PC-9 (cell line): ENCODE data around the gene MYL2. TPM values are rescaled to one million over a fixed set of nuclear protein-coding genes. Genes with fewer than 3 reads are reported as not detected.
A peak's percentile ranks its signal among the peaks of the same experiment; 100 is the strongest.

Experiments
- BruUV-seq: library from RNA; stranded (reverse); fragments of 400-500 nt; replicated peaks from 2 replicates; lab custom pipeline; 2021; lab: Mats Ljungman, UMichigan
- CTCF ChIA-PET: fragments of 300-600 bp; sonication (Branson Sonifier 250); formaldehyde crosslinking; loops from one replicate; lab custom pipeline; 2022; ENCODE audit warnings: antibody characterized with exemption; lab: Charles Lee
- POLR2A ChIA-PET: fragments of 300-600 bp; sonication (Branson Sonifier 250); formaldehyde crosslinking; loops from one replicate; lab custom pipeline; 2022; ENCODE audit warnings: antibody characterized with exemption; ENCODE audit not compliant: unreplicated experiment; lab: Charles Lee
- DNase-seq, 2 experiments: peaks; one replicate each; pipeline versions ENCODE4 v3.0.0 to v3.0.0-alpha.2; 2015 to 2022; ENCODE audit warnings: mixed read lengths in 1 of 2
- H2AFZ ChIP-seq: fragments of 200-600 bp; sonication (generic); 2 replicates; pipeline ENCODE4 v1.8.1; 2017; ENCODE audit warnings: antibody characterized with exemption
- H3F3A ChIP-seq: fragments of 200-600 bp; sonication (generic); 2 replicates; pipeline ENCODE4 v1.8.1; 2017; ENCODE audit warnings: antibody characterized with exemption, mild to moderate bottlenecking, low read depth; ENCODE audit not compliant: insufficient read depth
- H3K27ac ChIP-seq: fragments of 200-600 bp; sonication (generic); 2 replicates; pipeline ENCODE4 v1.6.1; 2016; ENCODE audit warnings: mixed run types
- H3K27me3 ChIP-seq: fragments of 200-600 bp; sonication (generic); 2 replicates; pipeline ENCODE4 v1.6.1; 2016; ENCODE audit warnings: low read depth, mixed run types; ENCODE audit not compliant: insufficient read depth
- H3K36me3 ChIP-seq: fragments of 200-600 bp; sonication (generic); 2 replicates; pipeline ENCODE4 v1.6.1; 2016; ENCODE audit warnings: low read depth, mixed run types
- H3K4me1 ChIP-seq: fragments of 200-600 bp; sonication (generic); replicated peaks from 2 replicates; pipeline ENCODE4 v1.6.1; 2016; ENCODE audit warnings: mixed run types; ENCODE audit not compliant: insufficient read depth
- H3K4me2 ChIP-seq: fragments of 200-600 bp; sonication (generic); 2 replicates; pipeline ENCODE4 v1.6.1; 2017; ENCODE audit warnings: mixed run types
- H3K4me3 ChIP-seq: fragments of 200-600 bp; sonication (generic); 2 replicates; pipeline ENCODE4 v1.6.1; 2016; ENCODE audit warnings: mixed run types
- H3K79me2 ChIP-seq: fragments of 200-600 bp; sonication (generic); 2 replicates; pipeline ENCODE4 v1.6.1; 2017; ENCODE audit warnings: low read depth, mixed run types
- H3K9me2 ChIP-seq: fragments of 200-600 bp; sonication (generic); 2 replicates; pipeline ENCODE4 v1.8.1; 2017; ENCODE audit warnings: mild to moderate bottlenecking; ENCODE audit not compliant: insufficient read depth
- H3K9me3 ChIP-seq: fragments of 200-600 bp; sonication (generic); 2 replicates; pipeline ENCODE4 v1.8.1; 2016; ENCODE audit warnings: low read depth; ENCODE audit not compliant: insufficient read depth
- H4K20me1 ChIP-seq: fragments of 200-600 bp; sonication (generic); 2 replicates; pipeline ENCODE4 v1.8.1; 2017; ENCODE audit not compliant: insufficient read depth
- CTCF ChIP-seq: fragments of 200-600 bp; sonication (generic); conservative IDR thresholded peaks from 2 replicates; pipeline ENCODE4 v1.6.1; 2017; ENCODE audit warnings: mixed run types, antibody characterized with exemption, mild to moderate bottlenecking, moderate library complexity
- EZH2 ChIP-seq: fragments of 200-600 bp; sonication (generic); IDR thresholded peaks from 2 replicates; pipeline ENCODE4 v1.8.0; 2017; ENCODE audit warnings: antibody characterized with exemption, low read depth
- intact Hi-C: fragments of 100-400 bp; cut with micrococcal nuclease; formaldehyde crosslinking; loops from one replicate; pipeline ENCODE4 v1.10.0; 2022; ENCODE audit not compliant: unreplicated experiment
- total RNA-seq: library from RNA; stranded (reverse); gene quantifications from 2 replicates; pipeline ENCODE4 v1.2.3, GENCODE V29; 2021

Gene MYL2
- total RNA-seq, 1 experiment from 2014 or later, result not detected

- Histone ChIP-seq H3K4me2 (0 out of 2 replicates have a peak overlapping the region, but pooled peaks have one; percentile 64), H2AFZ (no peak overlapping the region)
- POLR2A ChIA-PET, result no interaction called here
Measured at GRCh38 chr12:110936367-110937103, 16.2 kb upstream of the MYL2 start.

GRCh38 chr12:110935588-110935987 lies 15.2 kb upstream of the MYL2 start:
- no peaks in the 10 kb centered on the region for H3K27me3 ChIP-seq
- TF ChIP-seq CTCF (no peak), EZH2 (no peak)
- no peak for DNase-seq
- no peaks in the 10 kb centered on the region for H3K79me2 ChIP-seq
- peaks cover 25% of the 10 kb centered on the region for H3K4me1 ChIP-seq
- H3K9me2 ChIP-seq, result no peaks in the 10 kb centered on the region
- no peaks in the 10 kb centered on the region for H3F3A ChIP-seq
- no peaks in the 10 kb centered on the region for H3K9me3 ChIP-seq
- intact Hi-C loops, result loop anchor here (2.0 to 5.0 kb wide), 2 partner anchors 19 to 377 kb away; no protein-coding TSS in a partner anchor
- no peak overlapping the region for H3K4me2 ChIP-seq
- no peaks in the 10 kb centered on the region for H3K36me3 ChIP-seq
- H2AFZ ChIP-seq, result no peak overlapping the region
- no peak overlapping the region for H3K27ac ChIP-seq
- no peak overlapping the region for H3K4me3 ChIP-seq
- no peaks in the 10 kb centered on the region for H4K20me1 ChIP-seq
- BruUV-seq, result no TSS peak
- ChIA-PET CTCF (interaction anchor here (0.7 kb wide), 1 partner anchor 1158 kb away, joined by 5 read pairs; no protein-coding TSS in a partner anchor), POLR2A (no interaction called here)

More at GRCh38 chr12:110936367-110937103, 16.2 kb upstream of the MYL2 start:
- Histone ChIP-seq H4K20me1 (no peaks in the 10 kb centered on the region), H3K9me3 (no peaks in the 10 kb centered on the region), H3K4me3 (no peak overlapping the region), H3K27ac (no peak overlapping the region), H3K79me2 (no peaks in the 10 kb centered on the region), H3K4me1 (peaks cover 25% of the 10 kb centered on the region), H3F3A (no peaks in the 10 kb centered on the region), H3K27me3 (no peaks in the 10 kb centered on the region), H3K9me2 (no peaks in the 10 kb centered on the region), H3K36me3 (no peaks in the 10 kb centered on the region)
- TF ChIP-seq EZH2 (no peak), CTCF (no peak)
- no peak for DNase-seq
- no TSS peak for BruUV-seq
- CTCF ChIA-PET, result interaction anchor here (1.0 kb wide), 1 partner anchor 24 kb away, joined by 4 read pairs; no protein-coding TSS in a partner anchor
- intact Hi-C loops, result loop anchor here (1.0 to 5.0 kb wide), 2 partner anchors 363 to 376 kb away; no protein-coding TSS in a partner anchor

- Histone ChIP-seq H4K20me1 (no peaks in the 10 kb centered on the region), H3K4me2 (peak overlapping the region; percentile 55), H3K9me2 (no peaks in the 10 kb centered on the region), H3K36me3 (no peaks in the 10 kb centered on the region), H3K9me3 (no peaks in the 10 kb centered on the region), H3K27ac (peak overlapping the region; percentile 77), H3K27me3 (no peaks in the 10 kb centered on the region), H3K4me3 (no peak overlapping the region), H3K4me1 (peaks cover 25% of the 10 kb centered on the region), H3F3A (no peaks in the 10 kb centered on the region), H2AFZ (no peak overlapping the region), H3K79me2 (no peaks in the 10 kb centered on the region)
- DNase-seq, result peak; percentile 78 to 81
- TF ChIP-seq EZH2 (no peak), CTCF (no peak)
- ChIA-PET CTCF (no interaction called here), POLR2A (no interaction called here)
- no TSS peak for BruUV-seq
- intact Hi-C loops, result loop anchor here (1.0 to 2.0 kb wide), 2 partner anchors 17 to 38 kb away; no protein-coding TSS in a partner anchor
Measured at GRCh38 chr12:110934093-110934852, 13.9 kb upstream of the MYL2 start.
